T-helper 1 cell treated with Interleukin-12 subunit alpha and Interleukin-12 subunit beta and Interleukin-4 antibody, amounts not matched to agents 30 μg/mL and 1 μg/mL, for 36 hours (primary cell): Measurements from ENCODE around the gene OR6C65.
"Not testable (repeated sequence)": the region's sequence is repeated elsewhere in the genome, so short reads cannot be mapped to it uniquely, and the experiment has no call there.

Experiments
- H3K27ac Mint-ChIP-seq: one replicate; pipeline ENCODE4 v1.8.0; 2021; ENCODE audit warnings: mild to moderate bottlenecking, mixed read lengths
- H3K27me3 Mint-ChIP-seq: one replicate; pipeline ENCODE4 v1.8.0; 2021; ENCODE audit warnings: low read depth, mixed read lengths
- H3K36me3 Mint-ChIP-seq: one replicate; pipeline ENCODE4 v1.8.0; 2021; ENCODE audit warnings: low read depth, mixed read lengths
- H3K4me1 Mint-ChIP-seq: one replicate; pipeline ENCODE4 v1.8.0; 2021; ENCODE audit warnings: low read depth, mixed read lengths
- H3K4me3 Mint-ChIP-seq: one replicate; pipeline ENCODE4 v1.8.0; 2021; ENCODE audit warnings: mild to moderate bottlenecking, moderate library complexity, mixed read lengths
- H3K9me3 Mint-ChIP-seq: one replicate; pipeline ENCODE4 v1.8.0; 2021; ENCODE audit warnings: mixed read lengths

The OR6C65 gene

DNA sequence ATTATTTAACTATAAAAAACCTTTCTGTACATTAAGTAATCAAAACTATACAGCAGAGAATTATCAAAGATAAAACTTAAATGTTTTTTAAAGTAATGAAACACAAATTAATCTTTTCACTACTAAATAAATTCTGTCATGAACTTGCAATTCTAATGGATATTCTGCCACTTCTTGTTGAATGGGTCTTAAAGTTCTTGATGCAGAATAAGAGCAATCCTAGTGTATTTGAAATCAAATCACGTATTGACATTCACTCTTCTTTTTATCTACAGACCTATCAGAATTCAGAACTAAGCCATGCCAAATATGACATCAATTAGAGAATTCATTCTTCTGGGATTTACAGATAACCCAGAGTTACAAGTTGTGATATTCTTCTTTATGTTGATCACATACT lies at the start of gene OR6C65:
OR6C65 (plus strand) TSS at position 301 of the 400 bp plus-strand sequence; CDS start at position 301, 0 bp downstream.
- Mint-ChIP-seq H3K9me3 (no peaks in the 10 kb centered on the region), H3K36me3 (no peaks in the 10 kb centered on the region), H3K4me1 (no peaks in the 10 kb centered on the region), H3K27ac (no peak within 1 kb of the TSS), H3K27me3 (peaks cover 10% of the 10 kb centered on the region), H3K4me3 (no peak within 1 kb of the TSS)

GRCh38 chr12:55355338-55355737 lies 45.0 kb upstream of the OR6C65 start:
- H3K36me3 Mint-ChIP-seq, H3K4me3 Mint-ChIP-seq, H3K27ac Mint-ChIP-seq, H3K9me3 Mint-ChIP-seq, H3K4me1 Mint-ChIP-seq, H3K27me3 Mint-ChIP-seq: not testable (repeated sequence)

- no peaks in the 10 kb centered on the region for H3K27me3 Mint-ChIP-seq
- no peak within 1 kb of the TSS for H3K4me3 Mint-ChIP-seq
- H3K9me3 Mint-ChIP-seq = no peaks in the 10 kb centered on the region
- no peak within 1 kb of the TSS for H3K27ac Mint-ChIP-seq
- H3K4me1 Mint-ChIP-seq = no peaks in the 10 kb centered on the region
- no peaks in the 10 kb centered on the region for H3K36me3 Mint-ChIP-seq
These were observed 37.7 kb upstream of the OR6C65 start, which contains the start of gene OR6C75 for GRCh38 chr12:55362675-55363074. OR6C75 (plus strand) TSS chr12:55362975; CDS start chr12:55365111, 2,136 bp downstream.

- Mint-ChIP-seq H3K4me3 (no peak overlapping the region), H3K27ac (no peak overlapping the region), H3K4me1 (no peaks in the 10 kb centered on the region), H3K9me3 (no peaks in the 10 kb centered on the region), H3K36me3 (no peaks in the 10 kb centered on the region), H3K27me3 (no peaks in the 10 kb centered on the region)
These were observed 35.2 kb upstream of the OR6C65 start for GRCh38 chr12:55365086-55365485.

- Mint-ChIP-seq H3K27ac (no peak overlapping the region), H3K4me3 (no peak overlapping the region), H3K9me3 (no peaks in the 10 kb centered on the region), H3K36me3 (no peaks in the 10 kb centered on the region), H3K4me1 (no peaks in the 10 kb centered on the region), H3K27me3 (peaks cover 3% of the 10 kb centered on the region)
These were observed 27.8 kb upstream of the OR6C65 start for GRCh38 chr12:55372521-55372920.

- H3K4me1 Mint-ChIP-seq = no peaks in the 10 kb centered on the region
- no peak overlapping the region for H3K27ac Mint-ChIP-seq
- H3K27me3 Mint-ChIP-seq = no peaks in the 10 kb centered on the region
- no peak overlapping the region for H3K4me3 Mint-ChIP-seq
- H3K36me3 Mint-ChIP-seq = no peaks in the 10 kb centered on the region
- no peaks in the 10 kb centered on the region for H3K9me3 Mint-ChIP-seq
These were observed 14.4 kb upstream of the OR6C65 start for GRCh38 chr12:55385891-55386290.

DNA sequence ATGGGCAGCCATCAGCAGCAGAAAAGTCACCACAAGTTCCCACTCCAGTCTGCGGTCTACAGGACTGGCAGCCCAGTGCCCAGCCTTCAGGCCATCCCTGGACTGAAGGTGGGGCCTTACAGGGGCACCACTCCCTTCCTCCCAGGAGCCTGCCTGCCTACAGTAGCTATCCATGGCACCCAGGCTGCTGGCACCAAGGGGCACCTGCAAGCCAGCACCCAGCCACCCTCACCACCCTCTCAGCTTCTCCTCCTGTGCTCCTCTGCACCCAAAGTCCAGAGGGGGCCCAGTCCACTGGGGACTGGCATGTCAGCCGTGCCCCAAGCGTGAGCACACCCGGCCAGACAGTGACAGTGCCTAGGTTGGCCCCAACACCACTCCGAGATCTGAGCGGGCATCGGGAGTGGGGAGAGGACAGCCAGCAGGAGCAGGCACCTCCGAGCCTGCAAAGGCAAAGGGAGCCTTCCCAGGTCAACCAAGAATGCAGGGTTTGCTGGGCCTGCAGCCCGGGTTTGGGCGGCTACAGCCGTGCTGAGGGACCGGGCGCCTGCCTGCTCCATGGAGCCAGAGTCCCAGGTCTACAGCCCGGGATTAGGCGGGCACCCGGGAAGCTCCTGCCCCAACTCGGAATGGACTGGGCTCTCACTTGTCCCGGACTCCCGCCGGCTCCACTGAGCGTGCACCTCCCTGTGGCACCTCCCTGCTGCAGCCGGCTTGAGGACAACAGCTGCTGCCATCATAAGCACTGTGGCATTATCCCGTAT lies 8.1 kb upstream of the OR6C65 start:
- Mint-ChIP-seq H3K27ac (no peak overlapping the region), H3K36me3 (no peaks in the 10 kb centered on the region), H3K27me3 (no peaks in the 10 kb centered on the region), H3K9me3 (no peaks in the 10 kb centered on the region), H3K4me3 (no peak overlapping the region), H3K4me1 (no peaks in the 10 kb centered on the region)

GRCh38 chr12:55396326-55396725 lies 4.0 kb upstream of the OR6C65 start:
- peaks cover 9% of the 10 kb centered on the region for H3K27me3 Mint-ChIP-seq
- no peaks in the 10 kb centered on the region for H3K36me3 Mint-ChIP-seq
- H3K27ac Mint-ChIP-seq = no peak overlapping the region
- no peaks in the 10 kb centered on the region for H3K4me1 Mint-ChIP-seq
- no peaks in the 10 kb centered on the region for H3K9me3 Mint-ChIP-seq
- no peak overlapping the region for H3K4me3 Mint-ChIP-seq

DNA sequence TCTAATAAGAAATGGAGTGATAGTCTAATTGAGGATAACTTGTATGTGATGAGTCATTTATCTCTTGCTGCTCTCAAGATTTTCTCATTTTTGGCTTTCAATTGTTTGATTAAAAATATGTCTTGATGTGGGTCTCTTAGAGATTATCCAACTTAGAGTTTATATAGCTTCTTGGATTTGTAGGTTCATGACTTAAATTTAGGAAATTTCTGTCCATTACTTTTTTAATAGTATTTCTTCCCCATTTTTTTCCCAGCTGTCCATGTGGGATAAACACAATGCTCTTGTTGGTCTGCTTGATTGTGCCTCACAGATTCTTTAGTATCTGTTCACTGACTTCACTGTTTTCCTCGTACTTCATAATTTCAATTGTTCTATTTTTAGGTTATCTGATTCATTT lies 7.5 kb downstream of the OR6C65 start:
- Mint-ChIP-seq H3K4me3 (no peak overlapping the region), H3K27me3 (no peaks in the 10 kb centered on the region), H3K4me1 (no peaks in the 10 kb centered on the region), H3K9me3 (no peaks in the 10 kb centered on the region), H3K27ac (no peak overlapping the region), H3K36me3 (no peaks in the 10 kb centered on the region)

DNA sequence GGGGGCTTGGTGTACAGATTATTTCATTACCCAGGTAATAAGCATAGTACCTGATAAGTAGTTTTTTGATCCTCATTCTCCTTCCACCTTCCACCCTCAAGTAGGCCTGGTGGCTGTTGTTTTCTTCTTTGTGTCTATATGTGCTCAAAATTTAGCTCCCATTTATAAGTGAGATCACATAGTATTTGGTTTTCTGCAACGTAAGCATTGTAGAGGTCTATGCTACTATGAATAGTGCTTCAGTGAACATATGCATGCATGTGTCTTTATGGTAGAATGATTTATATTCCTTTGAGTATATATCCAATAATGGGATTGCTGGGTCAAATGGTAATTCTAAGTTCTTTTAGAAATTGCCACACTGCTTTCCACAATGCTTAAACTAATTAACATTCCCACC lies 8.8 kb downstream of the OR6C65 start:
- H3K27ac Mint-ChIP-seq, H3K4me3 Mint-ChIP-seq, H3K36me3 Mint-ChIP-seq, H3K27me3 Mint-ChIP-seq, H3K4me1 Mint-ChIP-seq, H3K9me3 Mint-ChIP-seq: not testable (repeated sequence)

DNA sequence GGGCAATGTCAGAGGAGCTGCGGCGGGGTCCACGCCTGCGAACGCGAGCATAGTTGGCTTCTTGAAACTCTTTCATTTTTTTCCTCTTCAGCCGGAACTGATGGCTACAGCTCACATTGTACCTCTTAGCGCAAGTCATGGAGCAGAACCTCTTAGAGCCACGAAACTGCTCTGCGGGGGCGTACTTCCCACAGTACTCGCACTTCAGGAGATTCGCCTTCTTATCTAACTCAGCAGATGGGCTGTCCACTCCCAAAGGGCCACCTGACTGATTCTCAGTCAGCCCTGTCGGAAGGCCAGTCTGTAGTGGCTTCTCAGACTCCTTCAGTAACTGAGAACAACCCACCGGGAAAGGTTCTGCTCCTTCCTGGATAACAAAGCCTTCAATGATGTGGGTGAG lies 11.8 kb downstream of the OR6C65 start:
- not testable (repeated sequence) for H3K9me3 Mint-ChIP-seq, H3K4me3 Mint-ChIP-seq, H3K27ac Mint-ChIP-seq, H3K36me3 Mint-ChIP-seq, H3K4me1 Mint-ChIP-seq
- H3K27me3 Mint-ChIP-seq = peaks cover 27% of the 10 kb centered on the region

GRCh38 chr12:55413498-55414388 lies 13.4 kb downstream of the OR6C65 start:
- H3K4me3 Mint-ChIP-seq, H3K4me1 Mint-ChIP-seq, H3K27ac Mint-ChIP-seq, H3K36me3 Mint-ChIP-seq, H3K9me3 Mint-ChIP-seq: not testable (repeated sequence)
- peaks cover 35% of the 10 kb centered on the region for H3K27me3 Mint-ChIP-seq

DNA sequence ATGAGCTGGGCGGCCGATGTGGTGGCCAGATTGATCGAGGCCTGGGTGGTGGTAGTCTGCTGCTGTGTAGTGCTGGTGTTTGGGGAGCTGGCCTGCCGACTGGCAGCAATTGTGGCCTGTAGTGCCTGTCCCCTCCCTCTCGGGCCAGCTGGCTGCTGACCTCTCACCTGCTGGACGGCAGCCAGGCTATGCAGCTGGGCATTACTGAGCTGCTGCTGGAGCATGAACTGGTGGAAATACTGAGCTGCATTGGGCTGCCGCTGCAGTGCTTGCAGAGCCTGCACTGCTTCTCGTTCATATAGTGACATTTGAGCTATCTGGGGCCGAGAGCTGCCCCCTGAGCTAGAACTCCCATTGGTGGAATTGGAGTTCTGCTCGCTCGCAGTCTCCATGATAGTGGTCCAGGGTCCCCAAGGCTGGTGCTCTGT lies 14.1 kb downstream of the OR6C65 start:
- H3K36me3 Mint-ChIP-seq, H3K27ac Mint-ChIP-seq, H3K9me3 Mint-ChIP-seq, H3K4me1 Mint-ChIP-seq, H3K4me3 Mint-ChIP-seq: not testable (repeated sequence)
- H3K27me3 Mint-ChIP-seq = peaks cover 42% of the 10 kb centered on the region

DNA sequence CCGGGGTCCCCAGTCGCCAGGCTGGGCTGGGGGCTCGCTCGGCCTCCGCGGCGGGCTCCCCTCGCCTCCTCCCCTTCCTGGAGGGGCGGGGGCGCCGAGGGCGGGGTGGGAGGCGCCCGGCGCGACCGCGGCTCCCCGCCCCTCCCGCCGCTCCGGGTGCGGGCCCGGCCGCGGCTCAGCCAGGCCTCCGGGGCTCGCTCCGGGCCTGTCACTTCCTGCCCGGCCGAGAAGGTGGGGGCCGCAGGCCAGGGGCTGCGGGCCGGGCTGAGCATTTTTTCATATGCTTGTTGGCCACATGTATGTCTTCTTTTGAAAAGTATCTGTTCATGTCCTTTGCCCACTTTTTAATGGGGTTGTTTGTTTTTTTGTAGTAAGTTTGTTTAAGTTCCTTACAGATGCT lies 14.6 kb downstream of the OR6C65 start:
- peaks cover 44% of the 10 kb centered on the region for H3K27me3 Mint-ChIP-seq
- H3K27ac Mint-ChIP-seq, H3K9me3 Mint-ChIP-seq, H3K4me1 Mint-ChIP-seq, H3K4me3 Mint-ChIP-seq, H3K36me3 Mint-ChIP-seq: not testable (repeated sequence)

- peaks cover 44% of the 10 kb centered on the region for H3K27me3 Mint-ChIP-seq
- H3K27ac Mint-ChIP-seq = no peak overlapping the region
- H3K36me3 Mint-ChIP-seq = no peaks in the 10 kb centered on the region
- no peaks in the 10 kb centered on the region for H3K9me3 Mint-ChIP-seq
- no peaks in the 10 kb centered on the region for H3K4me1 Mint-ChIP-seq
- no peak overlapping the region for H3K4me3 Mint-ChIP-seq
These were observed 16.6 kb downstream of the OR6C65 start for GRCh38 chr12:55416961-55417360.
